PC-9 (cell line): ENCODE measurements around the gene KLHL14. TPM values are rescaled to one million over a fixed set of nuclear protein-coding genes. Genes with fewer than 3 reads are reported as not detected.

ENCODE experiments used
- BruUV-seq: library from RNA; stranded (reverse); fragments of 400-500 nt; replicated peaks from 2 replicates; lab custom pipeline; 2021; lab: Mats Ljungman, UMichigan
- CTCF ChIA-PET: fragments of 300-600 bp; sonication (Branson Sonifier 250); formaldehyde crosslinking; loops from one replicate; lab custom pipeline; 2022; ENCODE audit warnings: antibody characterized with exemption; lab: Charles Lee
- POLR2A ChIA-PET: fragments of 300-600 bp; sonication (Branson Sonifier 250); formaldehyde crosslinking; loops from one replicate; lab custom pipeline; 2022; ENCODE audit warnings: antibody characterized with exemption; ENCODE audit not compliant: unreplicated experiment; lab: Charles Lee
- DNase-seq, 2 experiments: peaks; one replicate each; pipeline versions ENCODE4 v3.0.0 to v3.0.0-alpha.2; 2015 to 2022; ENCODE audit warnings: mixed read lengths in 1 of 2
- H2AFZ ChIP-seq: fragments of 200-600 bp; sonication (generic); 2 replicates; pipeline ENCODE4 v1.8.1; 2017; ENCODE audit warnings: antibody characterized with exemption
- H3F3A ChIP-seq: fragments of 200-600 bp; sonication (generic); 2 replicates; pipeline ENCODE4 v1.8.1; 2017; ENCODE audit warnings: antibody characterized with exemption, mild to moderate bottlenecking, low read depth; ENCODE audit not compliant: insufficient read depth
- H3K27ac ChIP-seq: fragments of 200-600 bp; sonication (generic); 2 replicates; pipeline ENCODE4 v1.6.1; 2016; ENCODE audit warnings: mixed run types
- H3K27me3 ChIP-seq: fragments of 200-600 bp; sonication (generic); 2 replicates; pipeline ENCODE4 v1.6.1; 2016; ENCODE audit warnings: low read depth, mixed run types; ENCODE audit not compliant: insufficient read depth
- H3K36me3 ChIP-seq: fragments of 200-600 bp; sonication (generic); 2 replicates; pipeline ENCODE4 v1.6.1; 2016; ENCODE audit warnings: low read depth, mixed run types
- H3K4me1 ChIP-seq: fragments of 200-600 bp; sonication (generic); replicated peaks from 2 replicates; pipeline ENCODE4 v1.6.1; 2016; ENCODE audit warnings: mixed run types; ENCODE audit not compliant: insufficient read depth
- H3K4me2 ChIP-seq: fragments of 200-600 bp; sonication (generic); 2 replicates; pipeline ENCODE4 v1.6.1; 2017; ENCODE audit warnings: mixed run types
- H3K4me3 ChIP-seq: fragments of 200-600 bp; sonication (generic); 2 replicates; pipeline ENCODE4 v1.6.1; 2016; ENCODE audit warnings: mixed run types
- H3K79me2 ChIP-seq: fragments of 200-600 bp; sonication (generic); 2 replicates; pipeline ENCODE4 v1.6.1; 2017; ENCODE audit warnings: low read depth, mixed run types
- H3K9me2 ChIP-seq: fragments of 200-600 bp; sonication (generic); 2 replicates; pipeline ENCODE4 v1.8.1; 2017; ENCODE audit warnings: mild to moderate bottlenecking; ENCODE audit not compliant: insufficient read depth
- H3K9me3 ChIP-seq: fragments of 200-600 bp; sonication (generic); 2 replicates; pipeline ENCODE4 v1.8.1; 2016; ENCODE audit warnings: low read depth; ENCODE audit not compliant: insufficient read depth
- H4K20me1 ChIP-seq: fragments of 200-600 bp; sonication (generic); 2 replicates; pipeline ENCODE4 v1.8.1; 2017; ENCODE audit not compliant: insufficient read depth
- CTCF ChIP-seq: fragments of 200-600 bp; sonication (generic); conservative IDR thresholded peaks from 2 replicates; pipeline ENCODE4 v1.6.1; 2017; ENCODE audit warnings: mixed run types, antibody characterized with exemption, mild to moderate bottlenecking, moderate library complexity
- EZH2 ChIP-seq: fragments of 200-600 bp; sonication (generic); IDR thresholded peaks from 2 replicates; pipeline ENCODE4 v1.8.0; 2017; ENCODE audit warnings: antibody characterized with exemption, low read depth
- intact Hi-C: fragments of 100-400 bp; cut with micrococcal nuclease; formaldehyde crosslinking; loops from one replicate; pipeline ENCODE4 v1.10.0; 2022; ENCODE audit not compliant: unreplicated experiment
- total RNA-seq: library from RNA; stranded (reverse); gene quantifications from 2 replicates; pipeline ENCODE4 v1.2.3, GENCODE V29; 2021

The KLHL14 gene
- total RNA-seq, 1 experiment from 2014 or later = not detected

GRCh38 chr18:32770666-32771168, 2.1 kb downstream of the KLHL14 start:
- H3K4me1 ChIP-seq = no peaks in the 10 kb centered on the region
- no peaks in the 10 kb centered on the region for H3K27me3 ChIP-seq

GRCh38 chr18:32770054-32770665, 2.7 kb downstream of the KLHL14 start:
- POLR2A ChIA-PET = no interaction called here
- H3K4me3 ChIP-seq = no peak overlapping the region
- H3K9me2 ChIP-seq = no peaks in the 10 kb centered on the region
- intact Hi-C loops = no loop called here
- no peaks in the 10 kb centered on the region for H3K9me3 ChIP-seq
- H3K79me2 ChIP-seq = no peaks in the 10 kb centered on the region
- no peaks in the 10 kb centered on the region for H3K36me3 ChIP-seq
- no peak overlapping the region for H2AFZ ChIP-seq
- no peak overlapping the region for H3K4me2 ChIP-seq
- H3K27me3 ChIP-seq = no peaks in the 10 kb centered on the region
- H3F3A ChIP-seq = no peaks in the 10 kb centered on the region
- no peaks in the 10 kb centered on the region for H4K20me1 ChIP-seq
- TF ChIP-seq CTCF = no peak
- TF ChIP-seq EZH2 = no peak
- H3K27ac ChIP-seq = no peak overlapping the region
- BruUV-seq = no TSS peak
- no peak for DNase-seq
- no peaks in the 10 kb centered on the region for H3K4me1 ChIP-seq
- CTCF ChIA-PET = no interaction called here

More at GRCh38 chr18:32770666-32771168, 2.1 kb downstream of the KLHL14 start:
- Histone ChIP-seq H3K79me2 (no peaks in the 10 kb centered on the region), H3K9me2 (no peaks in the 10 kb centered on the region), H3K27ac (no peak overlapping the region), H3K4me3 (no peak overlapping the region), H3K9me3 (no peaks in the 10 kb centered on the region), H3F3A (no peaks in the 10 kb centered on the region), H3K36me3 (no peaks in the 10 kb centered on the region), H3K4me2 (no peak overlapping the region), H2AFZ (no peak overlapping the region), H4K20me1 (no peaks in the 10 kb centered on the region)
- BruUV-seq = no TSS peak
- intact Hi-C loops = no loop called here
- ChIA-PET POLR2A (no interaction called here), CTCF (no interaction called here)
- TF ChIP-seq CTCF (no peak), EZH2 (no peak)
- DNase-seq = no peak

- intact Hi-C loops = no loop called here
- Histone ChIP-seq H3K4me1 (no peaks in the 10 kb centered on the region), H3K9me2 (no peaks in the 10 kb centered on the region), H3K27ac (no peak overlapping the region), H3K36me3 (no peaks in the 10 kb centered on the region), H3K9me3 (no peaks in the 10 kb centered on the region), H3K27me3 (no peaks in the 10 kb centered on the region), H4K20me1 (no peaks in the 10 kb centered on the region), H3K79me2 (no peaks in the 10 kb centered on the region), H3K4me3 (no peak overlapping the region), H3F3A (no peaks in the 10 kb centered on the region), H3K4me2 (no peak overlapping the region), H2AFZ (no peak overlapping the region)
- no peak for DNase-seq
- ChIA-PET CTCF (no interaction called here), POLR2A (no interaction called here)
- no TSS peak for BruUV-seq
- TF ChIP-seq EZH2 = no peak
- no peak for TF ChIP-seq CTCF
Observed at GRCh38 chr18:32769586-32770053, 3.2 kb downstream of the KLHL14 start.
